Ovary (tissue), 9 donors: ENCODE measurements around the gene GRID1. TPM values are rescaled to one million over a fixed set of nuclear protein-coding genes. Genes with fewer than 3 reads are reported as not detected.
"Not testable (repeated sequence)": the region's sequence is repeated elsewhere in the genome, so short reads cannot be mapped to it uniquely, and the experiment has no call there.

Experiments used
- DNase-seq, 5 donors: peaks; one replicate each; pipeline ENCODE4 v3.0.0-alpha.2; 2019 to 2020
- H3K27ac ChIP-seq, 2 donors: fragments of 200-600 bp; one replicate each; pipeline versions ENCODE4 v1.5.1 to v1.8.0; 2019 to 2022
- H3K27me3 ChIP-seq: fragments of 200-600 bp; one replicate; pipeline ENCODE4 v1.8.0; 2022
- H3K36me3 ChIP-seq: fragments of 200-600 bp; sonication (generic); one replicate; pipeline ENCODE4 v1.5.1; 2019
- H3K4me1 ChIP-seq: one replicate; pipeline ENCODE4 v1.8.1; 2013; ENCODE audit warnings: mild to moderate bottlenecking, moderate library complexity; ENCODE audit not compliant: insufficient read depth
- H3K4me3 ChIP-seq: fragments of 200-600 bp; sonication (generic); one replicate; pipeline ENCODE4 v1.5.1; 2017
- H3K9me3 ChIP-seq, 2 donors: fragments of 200-600 bp in 1 of 2; sonication (generic) in 1 of 2; one replicate each; pipeline versions ENCODE4 v1.5.1 to v1.8.1; 2013 to 2019; ENCODE audit warnings: mild to moderate bottlenecking in 1 of 2, moderate library complexity in 1 of 2
- CTCF ChIP-seq, 3 donors: fragments of 450-650 bp in 2 of 3; fragments of 200-600 bp in 1 of 3; IDR thresholded peaks; one replicate each; pipeline versions ENCODE4 v1.5.1 to v1.8.0; 2016 to 2022; ENCODE audit warnings: antibody characterized with exemption in 3 of 3, mild to moderate bottlenecking in 1 of 3
- EP300 ChIP-seq: sonication (generic); formaldehyde crosslinking; IDR thresholded peaks from one replicate; pipeline ENCODE4 v1.6.1; 2017; ENCODE audit warnings: antibody characterized with exemption
- POLR2A ChIP-seq: fragments of 450-650 bp; IDR thresholded peaks from one replicate; pipeline ENCODE4 v1.6.1; 2017; ENCODE audit warnings: antibody characterized with exemption, mild to moderate bottlenecking, moderate library complexity
- WGBS, 3 donors: extraction: QIAGEN DNeasy Blood & Tissue Kit in 1 of 3; methylation state at CpG; one replicate each; pipeline versions ENCODE4 v1.1.5 to v1.1.7; 2013 to 2017; 5-methylcytosine and 5-hydroxymethylcytosine counted together
- intact Hi-C, 4 donors: fragments of 100-400 bp; cut with DNase I; formaldehyde crosslinking; loops; one replicate each; pipeline versions ENCODE4 v1.11.0 to v1.15.1; 2022 to 2023
- polyA plus RNA-seq, 2 donors: library from polyadenylated mRNA; stranded (reverse); fragments of 200-250 nt in 1 of 2; fragments of 350-450 nt in 1 of 2; fragmentation: Illumina TruSeq in 1 of 2; extraction: RNeasy Lipid Tissue Mini Kit (QIAGEN cat#74804) in 1 of 2; gene quantifications; one replicate each; pipeline ENCODE4 v1.2.3, GENCODE V29; 2013 to 2014
- total RNA-seq, 7 donors: library from RNA; depleted of rRNA in 2 of 7; stranded (reverse); fragments of >200 nt in 2 of 7; fragmentation: NEBNext Ultra II Directional in 3 of 7; extraction: Animal tissue kit (Norgen Biotek cat#: 25700) in 3 of 7; gene quantifications; one replicate each; pipeline versions ENCODE4 v1.1.0 to v1.2.4, GENCODE V29; 2016 to 2023
- donor health status: DM: no; HTN: no; CAD: no; lungs with moderate emphysema.
- donor health status: DM: no; HTN: no; CAD: no.
- donor health status: Bipolar disorder and iron deficiency.
- donor health status: DM: yes; HTN: yes; CAD: no.
- donor health status: DM: no; HTN: no; CAD: no.
- donor health status: DM: yes; HTN: yes; CAD: no.

Gene GRID1
- total and polyA plus RNA-seq, 9 donors, result 0.57 to 6.2 (median 1.8) TPM

GRCh38 chr10:86100581-86101061 lies 266.0 kb downstream of the GRID1 start:
- intact Hi-C loops, result no loop called here
- 70 to 73% (median 72%) methylated on average over 5 of the region's 5 CpGs for WGBS, 3 donors
- no peak for DNase-seq

GRCh38 chr10:86099542-86100334 lies 266.9 kb downstream of the GRID1 start:
- no peaks in the 10 kb centered on the region for H3K9me3 ChIP-seq
- DNase-seq, result no peak
- TF ChIP-seq EP300 (no peak), POLR2A (no peak), CTCF (IDR thresholded peaks at IDR 0.05) (no peak)
- intact Hi-C loops, result no loop called here
- H3K27me3 ChIP-seq, result no peaks in the 10 kb centered on the region
- H3K4me1 ChIP-seq, result no peaks in the 10 kb centered on the region
- H3K36me3 ChIP-seq, result no peaks in the 10 kb centered on the region
- no peak overlapping the region for H3K4me3 ChIP-seq
- 77 to 88% (median 84%) methylated on average over 3 of the region's 3 CpGs for WGBS, 3 donors
- H3K27ac ChIP-seq, result no peak overlapping the region

More at GRCh38 chr10:86100581-86101061, 266.0 kb downstream of the GRID1 start:
- Histone ChIP-seq H3K36me3 (no peaks in the 10 kb centered on the region), H3K27me3 (no peaks in the 10 kb centered on the region), H3K27ac (no peak overlapping the region), H3K4me1 (no peaks in the 10 kb centered on the region), H3K9me3 (no peaks in the 10 kb centered on the region), H3K4me3 (no peak overlapping the region)
- TF ChIP-seq EP300 (no peak), POLR2A (no peak), CTCF (IDR thresholded peaks at IDR 0.05) (no peak)

GRCh38 chr10:86098187-86098881 lies 268.3 kb downstream of the GRID1 start:
- no peak overlapping the region for H3K4me3 ChIP-seq
- intact Hi-C loops, result no loop called here
- H3K4me1 ChIP-seq, result no peaks in the 10 kb centered on the region
- DNase-seq, result no peak
- WGBS, 3 donors, result 30 to 46% (median 41%) methylated on average over 5 of the region's 5 CpGs
- H3K9me3 ChIP-seq, result no peaks in the 10 kb centered on the region
- no peaks in the 10 kb centered on the region for H3K27me3 ChIP-seq
- H3K27ac ChIP-seq, result no peak overlapping the region
- TF ChIP-seq EP300, result no peak
- no peak for TF ChIP-seq CTCF (IDR thresholded peaks at IDR 0.05)
- no peak for TF ChIP-seq POLR2A
- no peaks in the 10 kb centered on the region for H3K36me3 ChIP-seq

GRCh38 chr10:86095061-86095460 lies 271.5 kb downstream of the GRID1 start:
- H3K27me3 ChIP-seq, H3K27ac ChIP-seq, DNase-seq, H3K4me3 ChIP-seq, intact Hi-C loops, H3K9me3 ChIP-seq, H3K36me3 ChIP-seq, H3K4me1 ChIP-seq: not testable (repeated sequence)
- 49 to 53% (median 51%) methylated on average over 1 of the region's 1 CpG for WGBS, 3 donors

- intact Hi-C loops, DNase-seq: not testable (repeated sequence)
- 71 to 88% (median 80%) methylated on average over 1 of the region's 1 CpG for WGBS, 3 donors
Observed at GRCh38 chr10:86092311-86092710, 274.3 kb downstream of the GRID1 start.

More at GRCh38 chr10:86092311-86092710, 274.3 kb downstream of the GRID1 start:
- not testable (repeated sequence) for H3K4me1 ChIP-seq, H3K9me3 ChIP-seq, H3K4me3 ChIP-seq, H3K27ac ChIP-seq, H3K27me3 ChIP-seq, H3K36me3 ChIP-seq
